PC-3 (cell line): ENCODE results near the gene DPPA2.

Experiments
- CTCF ChIP-seq: fragments of 300-600 bp; sonication (generic); conservative IDR thresholded peaks from 2 replicates; pipeline ENCODE4 v1.5.1; 2017; ENCODE audit warnings: antibody characterized with exemption, low read depth, mild to moderate bottlenecking, low read length
- EZH2 ChIP-seq: fragments of 300-600 bp; sonication (generic); IDR thresholded peaks from one replicate; pipeline ENCODE4 v1.6.1; 2017; ENCODE audit warnings: antibody characterized with exemption, mild to moderate bottlenecking, low read length; ENCODE audit not compliant: unreplicated experiment

GRCh38 chr3:109339197-109339596 is 22.9 kb upstream of the DPPA2 start:
- no peak for TF ChIP-seq CTCF
- no peak for TF ChIP-seq EZH2
